Thyroid gland (tissue), 4 donors: ENCODE results near the gene BRINP3.

Experiments used
- CTCF ChIP-seq, 6 experiments: fragments of 200-600 bp in 3 of 6; fragments of 450-650 bp in 3 of 6; sonication (generic) in 3 of 6; IDR thresholded peaks; one replicate each; pipeline ENCODE4 v1.5.1; 2016 to 2019; ENCODE audit warnings: antibody characterized with exemption in 6 of 6, mild to moderate bottlenecking in 2 of 6, inconsistent platforms in 1 of 6, moderate library complexity in 1 of 6
- POLR2A ChIP-seq, 2 donors: fragments of 450-650 bp; IDR thresholded peaks; one replicate each; pipeline ENCODE4 v1.6.1; 2017; ENCODE audit warnings: antibody characterized with exemption in 2 of 2, mild to moderate bottlenecking in 2 of 2, moderate library complexity in 1 of 2

DNA sequence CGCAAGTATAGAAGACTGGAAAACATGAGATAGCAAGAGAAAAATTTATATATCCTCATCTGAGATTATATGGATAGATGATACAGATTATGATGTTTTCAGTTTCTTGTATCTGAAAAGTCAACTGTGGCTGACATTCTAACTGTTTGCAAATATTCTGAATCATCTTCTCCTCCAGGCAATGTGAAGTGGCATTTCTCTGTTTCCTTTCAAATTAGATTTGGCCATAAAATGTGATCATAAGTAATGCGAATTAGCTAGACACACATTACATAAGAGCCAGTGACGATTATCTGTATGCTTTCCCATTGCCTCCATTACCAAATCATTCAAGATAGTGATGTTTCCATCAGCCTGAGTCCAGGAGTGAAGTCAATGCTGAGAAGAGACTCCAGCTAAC is 265.2 kb downstream of the BRINP3 start:
- TF ChIP-seq POLR2A (IDR thresholded peaks at IDR 0.05) (no peak), CTCF (IDR thresholded peaks at IDR 0.05) (no peak)
